Gastrocnemius medialis (tissue), 4 donors: ENCODE data around the gene SMAD1. TPM values are rescaled to one million over a fixed set of nuclear protein-coding genes. Genes with fewer than 3 reads are reported as not detected.

Experiments used
- ATAC-seq, 2 donors: fragments of 150-250 bp; one replicate each; pipeline ENCODE4 v1.9.1; 2016
- DNase-seq, 2 donors: peaks; one replicate each; pipeline ENCODE4 v3.0.0-alpha.2; 2019
- H3K27ac ChIP-seq, 4 donors: fragments of 200-600 bp; sonication (generic); 1 replicate in 1 of 4; 2 replicates in 3 of 4; pipeline ENCODE4 v1.5.1; 2016 to 2018; ENCODE audit warnings: mild to moderate bottlenecking in 2 of 4, moderate library complexity in 1 of 4
- H3K27me3 ChIP-seq, 3 donors: fragments of 200-600 bp; sonication (generic) in 2 of 3; 1 replicate in 1 of 3; 2 replicates in 2 of 3; pipeline versions ENCODE4 v1.5.1 to v1.6.0; 2016 to 2019; ENCODE audit warnings: mild to moderate bottlenecking in 1 of 3, moderate library complexity in 1 of 3
- H3K36me3 ChIP-seq, 2 donors: fragments of 200-600 bp; sonication (generic) in 1 of 2; one replicate each; pipeline ENCODE4 v1.5.1; 2017 to 2018
- H3K4me1 ChIP-seq, 2 donors: fragments of 200-600 bp; sonication (generic) in 1 of 2; one replicate each; pipeline ENCODE4 v1.5.1; 2016 to 2017; ENCODE audit warnings: mild to moderate bottlenecking in 2 of 2
- H3K4me3 ChIP-seq, 4 donors: fragments of 200-600 bp; sonication (generic) in 3 of 4; 1 replicate in 1 of 4; 2 replicates in 3 of 4; pipeline ENCODE4 v1.5.1; 2016 to 2019; ENCODE audit warnings: mild to moderate bottlenecking in 2 of 4
- H3K9me3 ChIP-seq, 3 donors: fragments of 200-600 bp; sonication (generic) in 2 of 3; 1 replicate in 1 of 3; 2 replicates in 2 of 3; pipeline ENCODE4 v1.5.1; 2016 to 2019
- CTCF ChIP-seq, 5 experiments: fragments of 450-650 bp in 3 of 5; fragments of 200-600 bp in 2 of 5; sonication (generic) in 2 of 5; IDR thresholded peaks in 4 of 5; conservative IDR thresholded peaks in 1 of 5; 1 replicate in 4 of 5; 2 replicates in 1 of 5; pipeline ENCODE4 v1.5.1; 2016 to 2019; ENCODE audit warnings: antibody characterized with exemption in 5 of 5, mild to moderate bottlenecking in 3 of 5, moderate library complexity in 3 of 5
- POLR2A ChIP-seq, 2 donors: fragments of 450-650 bp; IDR thresholded peaks; one replicate each; pipeline ENCODE4 v1.6.1; 2017; ENCODE audit warnings: antibody characterized with exemption in 2 of 2, mild to moderate bottlenecking in 2 of 2, moderate library complexity in 2 of 2
- in situ Hi-C, 4 donors: fragments of 200-750 bp; cut with MboI; loops; one replicate each; pipeline versions ENCODE4 v1.15.0 to v1.8.0; 2017; ENCODE audit warnings: low sequenced_read_pairs in 4 of 4
- intact Hi-C: fragments of 100-400 bp; cut with DNase I; formaldehyde crosslinking; loops from one replicate; pipeline ENCODE4 v1.15.1; 2023; ENCODE audit warnings: low total_unique reads
- total RNA-seq, 4 donors: library from RNA; depleted of rRNA; stranded (reverse); fragments of >200 nt; gene quantifications; one replicate each; pipeline versions ENCODE4 v1.1.0 to v1.2.3, GENCODE V29; 2016

Gene SMAD1
- total RNA-seq, 4 donors from 2014 or later, result 19.9 to 33.9 (median 21.7) TPM

GRCh38 chr4:145552181-145552822 is 70.6 kb downstream of the SMAD1 start:
- in situ Hi-C loops (loop anchor here in 3 of 4 donors (10.0 to 25.0 kb wide), 2 partner anchors 315 to 318 kb away; no protein-coding TSS in a partner anchor), intact Hi-C loops (no loop called here)
- H3K27ac ChIP-seq, result peak overlapping the region; percentile 27 to 38 (median 30)
- TF ChIP-seq CTCF (IDR thresholded peaks at IDR 0.05 in 4 of 5, conservative IDR thresholded peaks at IDR 0.05 in 1 of 5) (no peak), POLR2A (IDR thresholded peaks at IDR 0.05) (no peak)
- H3K9me3 ChIP-seq, result no peaks in the 10 kb centered on the region
- no peak for ATAC-seq
- H3K4me3 ChIP-seq, result no peak overlapping the region
- peaks cover 0 to 29% of the 10 kb centered on the region in 2 donors for H3K36me3 ChIP-seq
- peaks cover 0 to 5% of the 10 kb centered on the region in 2 donors for H3K4me1 ChIP-seq
- no peaks in the 10 kb centered on the region for H3K27me3 ChIP-seq
- DNase-seq, result no peak

- Histone ChIP-seq H3K9me3 (no peaks in the 10 kb centered on the region), H3K36me3 (peaks cover 0 to 36% of the 10 kb centered on the region in 2 donors), H3K4me1 (peaks cover 0 to 5% of the 10 kb centered on the region in 2 donors), H3K4me3 (no peak overlapping the region), H3K27me3 (no peaks in the 10 kb centered on the region), H3K27ac (peak overlapping the region in 1 of 4 donors; percentile 27)
- ATAC-seq, result no peak
- TF ChIP-seq POLR2A (IDR thresholded peaks at IDR 0.05) (no peak), CTCF (IDR thresholded peaks at IDR 0.05 in 4 of 5, conservative IDR thresholded peaks at IDR 0.05 in 1 of 5) (no peak)
- intact Hi-C loops, result no loop called here
- DNase-seq, result no peak
- in situ Hi-C loops, result loop anchor here in 3 of 4 donors (10.0 to 25.0 kb wide), 2 partner anchors 316 to 319 kb away; no protein-coding TSS in a partner anchor
Measured at GRCh38 chr4:145553375-145553774, 71.7 kb downstream of the SMAD1 start.

- peaks cover 0 to 43% of the 10 kb centered on the region in 2 donors for H3K36me3 ChIP-seq
- peaks cover 0 to 5% of the 10 kb centered on the region in 2 donors for H3K4me1 ChIP-seq
- ATAC-seq (no peak), DNase-seq (no peak)
- intact Hi-C loops (no loop called here), in situ Hi-C loops (loop anchor here in 3 of 4 donors (10.0 to 25.0 kb wide), 2 partner anchors 317 to 320 kb away; no protein-coding TSS in a partner anchor)
- peak overlapping the region in 1 of 4 donors; percentile 5 for H3K27ac ChIP-seq
- TF ChIP-seq CTCF (IDR thresholded peaks at IDR 0.05 in 4 of 5, conservative IDR thresholded peaks at IDR 0.05 in 1 of 5) (no peak), POLR2A (IDR thresholded peaks at IDR 0.05) (no peak)
- H3K27me3 ChIP-seq, result no peaks in the 10 kb centered on the region
- no peak overlapping the region for H3K4me3 ChIP-seq
- H3K9me3 ChIP-seq, result no peaks in the 10 kb centered on the region
Measured at GRCh38 chr4:145554691-145555090, 73.0 kb downstream of the SMAD1 start.

GRCh38 chr4:145557720-145558119 is 76.1 kb downstream of the SMAD1 start:
- no peaks in the 10 kb centered on the region for H3K9me3 ChIP-seq

More at GRCh38 chr4:145557720-145558119, 76.1 kb downstream of the SMAD1 start:
- H3K4me3 ChIP-seq, result no peak overlapping the region
- peak; percentile 42 to 81 for ATAC-seq
- intact Hi-C loops (loop anchor here (1.0 to 2.0 kb wide), 3 partner anchors 75 to 403 kb away; no protein-coding TSS in a partner anchor), in situ Hi-C loops (loop anchor here in 3 of 4 donors (10.0 to 25.0 kb wide), 2 partner anchors 320 to 323 kb away; no protein-coding TSS in a partner anchor)
- TF ChIP-seq CTCF (IDR thresholded peaks at IDR 0.05 in 4 of 5, conservative IDR thresholded peaks at IDR 0.05 in 1 of 5), result peak; percentile 76 to 88 (median 77)
- TF ChIP-seq POLR2A (IDR thresholded peaks at IDR 0.05), result no peak
- peak in 1 of 2 donors; percentile 52 for DNase-seq
- H3K27me3 ChIP-seq, result no peaks in the 10 kb centered on the region
- H3K27ac ChIP-seq, result no peak overlapping the region
- no peaks in the 10 kb centered on the region for H3K4me1 ChIP-seq
- H3K36me3 ChIP-seq, result peaks cover 0 to 52% of the 10 kb centered on the region in 2 donors
